ENCODE data around the gene NRM. TPM values are rescaled to one million over a fixed set of nuclear protein-coding genes. Genes with fewer than 3 reads are reported as not detected.

The NRM gene
- total and polyA plus RNA-seq, 2 of the 13 experiments (the other 11 are each of a cell fraction or from before 2014, with no cell fraction given) = 12.5 to 16.0 TPM

DNA sequence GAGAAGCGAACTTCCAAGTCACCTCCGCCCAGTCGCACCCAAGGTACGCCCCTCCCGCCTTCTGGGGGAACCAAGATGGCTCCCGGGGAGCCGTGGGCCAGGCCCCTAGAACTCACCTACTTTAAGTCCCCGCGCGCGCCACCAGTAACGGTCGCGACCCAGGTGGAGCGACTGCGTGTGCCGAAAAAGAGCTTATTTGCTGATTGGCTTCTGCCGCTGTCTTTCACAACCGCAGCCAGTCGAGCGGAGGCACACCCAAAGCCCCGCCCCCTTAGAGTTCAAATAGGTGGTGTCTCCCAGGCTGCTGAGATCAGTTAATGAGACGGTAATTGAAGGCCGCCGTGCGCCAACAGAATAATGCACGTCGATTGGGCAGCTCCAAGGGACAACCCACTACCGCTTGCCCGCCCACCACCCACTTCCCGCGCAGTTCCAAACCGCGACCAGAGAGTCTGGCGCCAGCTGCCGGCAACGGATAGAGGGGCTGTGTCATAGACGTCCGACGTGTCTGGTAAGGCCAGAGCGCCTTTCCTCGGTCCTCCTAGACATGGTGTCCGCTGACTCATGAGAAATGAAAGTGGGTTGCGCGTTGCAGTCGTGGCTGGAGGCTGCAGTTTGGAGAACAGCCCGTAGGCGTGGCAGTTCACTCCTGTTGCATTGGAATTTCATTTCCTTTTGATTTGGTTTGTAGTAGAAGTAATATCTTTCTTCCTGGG lies 26.5 kb upstream of the NRM start, which contains the start of gene MDC1 (continued):
- TF ChIP-seq HNF1B (CRISPR knock-in tag; IDR thresholded peaks at IDR 0.05) (peak; percentile 90), IKZF4 (CRISPR knock-in tag; IDR thresholded peaks at IDR 0.05; ENCODE audit: borderline replicate concordance, low read depth, not compliant biosample characterization) (peak; percentile 47), ATAD3A (CRISPR knock-in tag; IDR thresholded peaks at IDR 0.05) (peak; percentile 24; the same call in 1 of the 2 replicates), ZNF431 (CRISPR knock-in tag; IDR thresholded peaks at IDR 0.05; ENCODE audit: borderline replicate concordance, low read depth) (peak; percentile 77; the same call in 1 of the 2 replicates), E2F2 (CRISPR knock-in tag; IDR thresholded peaks at IDR 0.05; ENCODE audit: borderline replicate concordance) (peak; percentile 99; the same call in 1 of the 2 replicates), HMGA1 (CRISPR knock-in tag; conservative IDR thresholded peaks at IDR 0.05) (no peak), ZNF879 (CRISPR knock-in tag; IDR thresholded peaks at IDR 0.05) (no peak), ZNF33B (CRISPR knock-in tag; IDR thresholded peaks at IDR 0.05) (peak; percentile 20), ZFX (CRISPR knock-in tag; IDR thresholded peaks at IDR 0.05; ENCODE audit: low read depth) (peak; percentile 83), ZNF329 (CRISPR knock-in tag; IDR thresholded peaks at IDR 0.05; ENCODE audit: low read depth) (peak; percentile 68; the same call in 1 of the 2 replicates), ATF7-NPFF (CRISPR knock-in tag; IDR thresholded peaks at IDR 0.05; ENCODE audit: low read depth) (peak; percentile 94; the same call in 1 of the 2 replicates), RFXAP (CRISPR knock-in tag; IDR thresholded peaks at IDR 0.05; ENCODE audit: borderline replicate concordance) (peak; percentile 92), SKIL (CRISPR knock-in tag; IDR thresholded peaks at IDR 0.05; ENCODE audit: borderline replicate concordance) (peak; percentile 89), KLF6 (CRISPR knock-in tag; IDR thresholded peaks at IDR 0.05) (peak; percentile 78; the same call in 1 of the 2 replicates), MAF1 (CRISPR knock-in tag; IDR thresholded peaks at IDR 0.05; ENCODE audit: borderline replicate concordance) (peak; percentile 77; the same call in 1 of the 2 replicates), HNF4G (IDR thresholded peaks at IDR 0.05; ENCODE audit: borderline replicate concordance, low read depth, low read length) (no peak), HNF4G (CRISPR knock-in tag; IDR thresholded peaks at IDR 0.05; ENCODE audit: borderline replicate concordance, low read depth) (peak; percentile 69), ZSCAN22 (CRISPR knock-in tag; IDR thresholded peaks at IDR 0.05) (peak; percentile 31; the same call in 1 of the 2 replicates), BRCA1 (CRISPR knock-in tag; IDR thresholded peaks at IDR 0.05) (peak; percentile 14; the same call in 1 of the 2 replicates), TP53 (CRISPR knock-in tag; conservative IDR thresholded peaks at IDR 0.05) (peak; percentile 56; the same call in 1 of the 2 replicates), SMAD1 (CRISPR knock-in tag; IDR thresholded peaks at IDR 0.05; ENCODE audit: borderline replicate concordance, low read depth) (peak; percentile 97; the same call in 1 of the 2 replicates), CHD2 (IDR thresholded peaks at IDR 0.05; ENCODE audit: low read depth, low read length) (peak; percentile 78)
- TF ChIP-seq, protein P1, sequence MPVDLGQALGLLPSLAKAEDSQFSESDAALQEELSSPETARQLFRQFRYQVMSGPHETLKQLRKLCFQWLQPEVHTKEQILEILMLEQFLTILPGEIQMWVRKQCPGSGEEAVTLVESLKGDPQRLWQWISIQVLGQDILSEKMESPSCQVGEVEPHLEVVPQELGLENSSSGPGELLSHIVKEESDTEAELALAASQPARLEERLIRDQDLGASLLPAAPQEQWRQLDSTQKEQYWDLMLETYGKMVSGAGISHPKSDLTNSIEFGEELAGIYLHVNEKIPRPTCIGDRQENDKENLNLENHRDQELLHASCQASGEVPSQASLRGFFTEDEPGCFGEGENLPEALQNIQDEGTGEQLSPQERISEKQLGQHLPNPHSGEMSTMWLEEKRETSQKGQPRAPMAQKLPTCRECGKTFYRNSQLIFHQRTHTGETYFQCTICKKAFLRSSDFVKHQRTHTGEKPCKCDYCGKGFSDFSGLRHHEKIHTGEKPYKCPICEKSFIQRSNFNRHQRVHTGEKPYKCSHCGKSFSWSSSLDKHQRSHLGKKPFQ (CRISPR knock-in tag; IDR thresholded peaks at IDR 0.05; ENCODE audit: insufficient replicate concordance) = peak; percentile 59

Data from HepG2 (cell line).